Measurements from ENCODE around the gene MICAL2. TPM values are rescaled to one million over a fixed set of nuclear protein-coding genes. Genes with fewer than 3 reads are reported as not detected.

The MICAL2 gene
- polyA plus RNA-seq, 3 donors: 5.7 to 7.5 (median 6.0) TPM

- no peak for DNase-seq
Measured at GRCh38 chr11:12306830-12307229, 196.4 kb downstream of the MICAL2 start.

- DNase-seq: no peak
Measured at GRCh38 chr11:12312132-12312531, 201.7 kb downstream of the MICAL2 start.

Other genes with a start within 250 kb of the MICAL2 start
- 10 to 100 TPM; 46.0 to 69.5 (median 60.4) TPM for gene DKK3, start 102.0 kb upstream of the MICAL2 start, polyA plus RNA-seq (ENCODE audit: insufficient read length in 3 of 3)